SKM-1 treated with dmso at 0.1 percent for 144 hours (cell line): ENCODE measurements around the gene PPFIA3.
"Not testable (repeated sequence)": the region's sequence is repeated elsewhere in the genome, so short reads cannot be mapped to it uniquely, and the experiment has no call there.

Experiments
- DNase-seq: peaks from one replicate; lab custom pipeline; 2025; ENCODE audit not compliant: unreplicated experiment; lab: John Stamatoyannopoulos, UW

PPFIA3 gene

DNA sequence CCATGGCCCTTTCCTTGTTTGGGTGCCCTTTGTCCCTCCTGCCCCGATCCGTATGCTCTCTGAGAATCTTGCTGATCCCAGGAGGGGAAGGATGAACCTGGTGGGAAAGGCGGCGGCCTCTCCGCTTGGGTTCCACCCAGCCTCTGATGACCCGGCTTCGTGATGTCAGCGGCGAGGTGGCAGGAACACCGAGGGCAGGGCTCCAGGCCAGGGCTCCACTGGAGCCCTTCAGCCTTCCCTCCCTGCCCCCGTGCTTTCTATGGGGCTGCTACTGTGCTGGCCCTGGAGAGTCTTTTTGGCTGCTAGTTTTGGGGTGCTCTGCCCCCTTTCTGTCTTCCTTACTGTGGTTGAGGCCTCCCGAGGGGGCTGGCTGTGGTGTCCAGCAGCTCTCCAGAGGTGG lies 17.0 kb upstream of the PPFIA3 start:
- DNase-seq = no peak

DNA sequence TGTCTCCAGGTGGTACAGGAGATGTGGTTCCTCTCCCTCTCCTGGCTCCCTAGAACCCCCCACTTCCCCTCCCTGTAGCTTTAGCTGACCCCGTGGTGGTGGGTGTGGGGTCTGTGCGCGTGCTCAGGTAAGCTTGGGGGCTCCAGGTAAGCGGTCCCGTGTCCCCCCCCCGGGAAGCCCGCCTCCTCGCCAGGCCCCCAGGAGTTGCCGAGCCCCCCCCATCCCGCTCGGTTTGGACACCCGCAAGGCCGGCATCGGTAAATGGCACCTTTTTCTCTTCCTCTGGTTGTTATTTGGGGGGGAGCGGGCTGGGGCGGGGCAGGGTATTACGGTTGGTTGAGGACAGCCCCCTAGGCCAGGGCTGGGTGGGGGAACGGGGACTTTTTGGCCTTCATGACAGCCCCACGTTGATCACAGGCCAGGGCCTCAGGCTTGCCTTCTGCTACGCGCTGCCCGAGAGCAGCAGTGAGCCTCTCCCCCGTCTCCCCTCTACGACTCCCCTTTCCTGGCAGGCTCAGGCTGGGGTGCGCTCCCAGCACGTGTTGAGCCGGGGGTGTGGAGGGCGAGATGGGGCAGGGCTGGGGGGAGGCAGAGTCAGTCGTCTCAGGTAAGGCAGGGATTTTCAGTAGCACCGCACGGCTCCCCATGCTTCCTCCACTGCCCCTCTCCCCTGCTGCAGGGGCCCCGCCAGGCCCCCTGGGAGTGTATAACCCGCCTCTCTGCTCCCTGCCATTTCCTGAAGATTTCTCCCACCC lies 15.8 kb upstream of the PPFIA3 start:
- DNase-seq = no peak

DNA sequence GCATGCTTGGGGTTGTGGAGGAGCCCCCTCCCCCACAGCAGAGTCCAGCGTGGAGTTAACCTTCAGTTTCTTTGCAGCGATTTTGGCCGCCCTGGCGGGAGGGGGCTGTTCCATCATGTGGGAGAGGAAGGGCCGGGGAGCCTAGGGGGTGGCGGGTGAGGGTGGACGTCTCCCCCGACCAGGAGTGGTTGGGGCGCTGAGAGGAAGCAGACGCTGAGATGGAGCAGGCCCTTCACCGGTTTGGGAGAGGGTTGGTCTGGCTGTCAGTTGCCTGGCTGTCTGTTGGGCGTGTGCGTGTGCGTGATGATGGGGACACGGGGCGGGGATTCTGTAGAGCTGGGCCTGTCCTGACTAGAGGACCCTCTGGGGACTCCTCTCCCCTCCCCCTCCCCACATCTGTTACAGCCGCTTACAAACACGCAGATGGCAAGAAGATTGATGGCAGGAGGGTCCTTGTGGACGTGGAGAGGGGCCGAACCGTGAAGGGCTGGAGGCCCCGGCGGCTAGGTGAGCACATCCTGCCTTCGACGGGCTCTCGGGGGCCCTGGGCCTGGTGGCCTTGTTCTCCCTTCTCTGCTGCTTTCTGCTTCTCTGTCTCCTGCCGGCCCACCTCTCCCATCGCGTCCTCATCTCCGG lies 15.0 kb upstream of the PPFIA3 start:
- DNase-seq = no peak

GRCh38 chr19:49106648-49107135 lies 12.7 kb upstream of the PPFIA3 start:
- no peak for DNase-seq

GRCh38 chr19:49107625-49108459 lies 11.5 kb upstream of the PPFIA3 start:
- no peak for DNase-seq

DNA sequence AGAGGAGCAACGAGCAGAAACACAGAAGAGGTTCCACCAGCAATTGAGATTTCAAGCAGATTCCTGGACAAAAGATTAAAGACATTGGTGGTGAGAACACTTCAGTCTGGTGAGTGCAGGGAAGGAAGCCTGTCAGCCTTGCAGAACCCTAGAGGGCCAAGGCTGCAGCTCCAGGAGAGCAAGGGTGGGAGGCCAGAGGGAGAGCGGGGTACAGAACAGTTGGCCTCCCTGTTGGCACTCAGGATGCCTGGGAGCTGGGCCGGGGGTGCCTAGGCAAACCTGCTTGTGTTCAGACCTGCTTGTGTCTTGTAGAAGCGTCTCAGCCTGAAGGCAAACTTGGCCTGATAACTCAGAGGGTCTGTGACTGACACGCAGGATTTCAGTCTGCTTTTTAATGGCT lies 10.3 kb upstream of the PPFIA3 start:
- DNase-seq = no peak

DNA sequence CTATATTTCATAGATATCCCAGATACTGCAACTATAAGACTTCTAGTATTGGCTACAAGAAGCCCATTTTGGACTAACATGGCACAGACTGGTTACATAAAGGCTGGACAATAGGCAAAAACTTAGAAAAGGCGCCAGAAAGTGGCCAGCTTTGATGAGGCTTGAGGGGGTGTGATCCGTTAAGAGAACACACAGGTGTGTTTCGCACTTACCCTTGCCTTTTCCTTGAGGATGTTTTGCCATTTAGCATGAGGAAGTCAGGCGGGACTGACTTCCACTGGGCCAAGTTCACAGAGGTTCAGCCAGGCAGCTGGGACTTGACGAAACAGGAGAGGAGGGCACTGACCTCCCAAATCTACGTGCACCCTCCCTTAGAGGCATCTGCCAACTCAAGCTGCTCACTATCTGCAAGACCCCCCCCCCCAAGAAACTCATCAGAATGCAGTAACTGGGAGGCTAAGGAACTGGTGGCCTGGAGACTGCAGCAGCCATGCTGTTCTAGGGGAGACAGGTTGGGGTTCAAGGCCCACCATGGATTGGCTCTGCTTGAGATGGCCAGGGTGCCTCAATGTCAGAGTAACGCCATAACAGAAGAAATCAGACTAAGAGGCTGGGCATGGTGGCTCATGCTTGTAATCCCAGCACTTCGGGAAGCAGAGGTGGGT lies 9.6 kb upstream of the PPFIA3 start:
- no peak for DNase-seq

- no peak for DNase-seq
These were observed 8.8 kb upstream of the PPFIA3 start for GRCh38 chr19:49110567-49110966.

GRCh38 chr19:49111218-49111998 lies 7.9 kb upstream of the PPFIA3 start:
- DNase-seq = no peak

GRCh38 chr19:49113762-49114629 lies 5.3 kb upstream of the PPFIA3 start, which contains the start of gene LIN7B:
LIN7B (plus strand) TSS chr19:49114370; CDS start chr19:49114405, 35 bp downstream.
- peak; percentile 16 for DNase-seq

DNA sequence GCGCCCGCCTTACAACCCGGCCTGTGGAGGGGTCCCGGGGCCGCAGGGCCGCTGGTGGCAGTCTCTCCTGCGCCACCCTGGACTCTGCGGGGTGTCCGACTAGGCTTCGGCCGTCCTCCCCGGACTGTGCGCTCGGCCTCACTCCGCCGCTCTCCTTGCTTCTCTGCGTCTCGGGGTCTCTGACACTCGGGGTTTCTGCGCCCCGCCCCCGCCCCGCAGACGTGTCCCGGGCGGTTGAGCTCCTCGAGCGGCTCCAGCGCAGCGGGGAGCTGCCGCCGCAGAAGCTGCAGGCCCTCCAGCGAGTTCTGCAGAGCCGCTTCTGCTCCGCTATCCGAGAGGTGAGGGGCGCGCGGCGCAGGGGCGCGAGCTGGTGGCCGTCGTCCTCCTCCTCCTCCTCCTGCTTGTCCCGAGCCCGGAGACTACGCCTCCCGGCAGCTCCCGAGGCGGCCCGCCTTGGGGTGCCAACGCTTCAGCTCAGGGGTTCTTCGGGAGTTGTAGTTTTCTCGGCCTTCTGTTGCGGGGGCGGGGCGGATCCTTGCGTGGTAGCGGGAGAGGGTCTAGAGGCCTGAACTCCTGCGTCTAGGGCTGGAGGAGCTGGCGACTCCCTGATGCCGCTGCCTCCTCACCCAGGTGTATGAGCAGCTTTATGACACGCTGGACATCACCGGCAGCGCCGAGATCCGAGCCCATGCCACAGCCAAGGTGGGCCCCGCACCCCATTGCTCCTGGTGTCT lies 4.5 kb upstream of the PPFIA3 start:
- DNase-seq = no peak

- DNase-seq = peak; percentile 11
These were observed 2.8 kb upstream of the PPFIA3 start for GRCh38 chr19:49116544-49116943.

GRCh38 chr19:49117677-49118564 lies 1.4 kb upstream of the PPFIA3 start:
- DNase-seq = no peak

DNA sequence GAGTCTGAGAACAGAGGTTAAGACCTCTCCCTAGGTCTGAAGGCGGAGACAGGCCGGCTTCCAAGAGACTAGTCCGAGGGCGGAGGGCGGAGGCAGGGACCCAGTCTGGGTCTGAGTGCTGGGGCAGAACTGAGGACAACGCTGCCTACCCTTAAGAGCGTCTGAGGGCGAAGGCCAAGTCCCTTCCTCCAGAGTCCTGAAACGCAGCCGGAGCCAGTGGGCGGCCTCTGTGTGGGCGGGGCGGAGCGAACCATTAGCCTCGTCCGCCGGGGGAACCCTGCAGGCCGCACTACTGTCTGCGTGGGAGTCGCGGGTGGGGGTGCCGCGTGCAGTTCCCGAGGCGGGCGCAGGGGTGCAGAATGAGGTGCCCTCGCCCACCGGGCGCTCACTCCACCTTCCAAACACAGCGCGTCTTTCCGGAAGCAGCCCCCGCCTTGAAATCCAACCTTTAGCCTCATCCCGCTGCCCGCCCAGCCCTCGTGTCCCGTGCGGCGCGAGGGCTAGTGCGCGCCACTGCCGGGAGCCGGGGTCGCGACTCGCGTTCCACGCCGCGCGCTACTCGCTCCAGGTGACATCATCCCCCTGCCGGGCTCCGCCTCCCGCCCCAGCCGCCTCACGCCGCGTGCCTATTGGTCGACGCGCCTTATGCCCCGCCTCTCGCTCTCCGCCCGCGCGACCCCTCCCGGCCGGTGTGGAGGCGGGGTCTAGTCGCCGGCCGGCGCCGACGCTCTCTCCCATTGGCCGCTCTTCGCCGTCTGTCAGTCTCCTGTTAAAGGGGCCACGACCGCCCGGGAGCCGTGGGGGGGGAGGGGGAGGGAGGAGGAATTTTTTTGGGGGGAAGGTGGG lies 556 bp upstream of the PPFIA3 start, which contains the start of gene C19orf73:
C19orf73 (minus strand) TSS at position 579 of the 846 bp plus-strand sequence; CDS start at position 458, 121 bp downstream.
- peak; percentile 76 for DNase-seq

DNA sequence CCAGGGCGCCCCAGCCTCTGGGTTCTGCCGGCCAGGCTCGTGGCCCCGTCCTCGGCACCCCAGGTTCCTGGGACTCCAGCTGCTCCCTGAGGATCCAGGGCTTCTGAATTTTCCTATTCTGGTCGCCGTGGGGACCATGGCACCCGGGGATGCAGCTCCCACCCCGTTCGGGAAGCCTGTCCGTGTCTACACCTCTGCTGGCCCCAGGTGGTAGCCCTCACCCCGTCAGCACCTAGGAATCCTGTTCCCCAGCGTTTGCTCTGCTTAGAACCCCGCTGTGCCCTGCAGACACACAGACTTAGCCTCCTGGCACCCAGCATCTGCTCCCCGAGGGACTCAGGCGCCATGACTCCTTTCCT lies 960 bp downstream of the PPFIA3 start:
- DNase-seq = no peak

DNA sequence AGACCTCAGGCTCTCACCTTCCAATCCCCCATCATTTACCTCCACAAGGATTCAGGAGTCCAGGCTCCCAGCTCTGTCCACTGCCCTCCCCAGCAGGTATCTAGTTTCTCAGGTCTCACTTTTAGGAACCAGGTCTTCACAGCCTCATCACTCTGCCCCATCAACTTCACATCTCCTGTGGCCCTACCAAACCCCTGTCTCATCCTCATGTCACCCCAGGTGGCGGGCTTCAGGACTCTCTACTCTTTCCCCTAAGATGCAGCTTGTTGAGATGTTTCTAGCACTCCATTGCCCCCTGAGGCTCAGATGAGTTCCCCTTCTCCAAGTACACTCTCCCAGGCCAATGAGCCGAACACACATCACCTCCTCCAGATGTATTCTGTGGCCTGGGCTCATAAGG lies 1.5 kb downstream of the PPFIA3 start:
- DNase-seq = no peak

GRCh38 chr19:49121841-49122240 lies 2.5 kb downstream of the PPFIA3 start:
- DNase-seq = not testable (repeated sequence)
